GM12873 (cell line): Measurements from ENCODE around the gene LIN28B.

ENCODE experiments used
- TF ChIP-seq, protein P1 (sequence below): IDR thresholded peaks from 2 replicates; pipeline ENCODE4 v1.5.1; 2012; ENCODE audit warnings: low read depth, mild to moderate bottlenecking, moderate library complexity, low read length, control low read depth; ENCODE audit not compliant: insufficient read depth; ENCODE audit errors: missing control alignments

Gene LIN28B

DNA sequence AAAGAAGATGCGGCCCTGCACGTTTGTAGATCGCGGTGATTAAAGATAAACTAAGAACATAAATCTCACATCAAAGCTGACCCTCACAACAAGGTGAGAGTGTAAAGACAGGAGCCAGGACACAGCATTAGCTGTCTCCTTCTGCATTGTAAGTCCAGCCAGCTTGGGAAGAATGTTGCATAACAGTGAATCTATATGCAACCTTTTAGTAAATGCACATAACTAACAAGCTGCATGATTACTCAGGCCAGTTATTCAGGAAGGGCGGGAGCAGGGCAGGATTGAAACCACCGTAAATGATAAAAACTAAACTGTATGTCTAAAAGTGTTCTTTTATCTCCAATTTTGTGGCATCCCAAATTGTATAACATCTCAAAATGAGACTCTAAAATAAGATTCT, 165.8 kb downstream of the LIN28B start:
- TF ChIP-seq, protein P1, sequence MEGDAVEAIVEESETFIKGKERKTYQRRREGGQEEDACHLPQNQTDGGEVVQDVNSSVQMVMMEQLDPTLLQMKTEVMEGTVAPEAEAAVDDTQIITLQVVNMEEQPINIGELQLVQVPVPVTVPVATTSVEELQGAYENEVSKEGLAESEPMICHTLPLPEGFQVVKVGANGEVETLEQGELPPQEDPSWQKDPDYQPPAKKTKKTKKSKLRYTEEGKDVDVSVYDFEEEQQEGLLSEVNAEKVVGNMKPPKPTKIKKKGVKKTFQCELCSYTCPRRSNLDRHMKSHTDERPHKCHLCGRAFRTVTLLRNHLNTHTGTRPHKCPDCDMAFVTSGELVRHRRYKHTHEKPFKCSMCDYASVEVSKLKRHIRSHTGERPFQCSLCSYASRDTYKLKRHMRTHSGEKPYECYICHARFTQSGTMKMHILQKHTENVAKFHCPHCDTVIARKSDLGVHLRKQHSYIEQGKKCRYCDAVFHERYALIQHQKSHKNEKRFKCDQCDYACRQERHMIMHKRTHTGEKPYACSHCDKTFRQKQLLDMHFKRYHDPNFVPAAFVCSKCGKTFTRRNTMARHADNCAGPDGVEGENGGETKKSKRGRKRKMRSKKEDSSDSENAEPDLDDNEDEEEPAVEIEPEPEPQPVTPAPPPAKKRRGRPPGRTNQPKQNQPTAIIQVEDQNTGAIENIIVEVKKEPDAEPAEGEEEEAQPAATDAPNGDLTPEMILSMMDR: no peak
